ENCODE measurements around the gene PTHLH. TPM values are rescaled to one million over a fixed set of nuclear protein-coding genes. Genes with fewer than 3 reads are reported as not detected.

The PTHLH gene
- total and polyA plus RNA-seq, 7 donors: 0.55 to 7.5 (median 0.95) TPM; not detected in 2

DNA sequence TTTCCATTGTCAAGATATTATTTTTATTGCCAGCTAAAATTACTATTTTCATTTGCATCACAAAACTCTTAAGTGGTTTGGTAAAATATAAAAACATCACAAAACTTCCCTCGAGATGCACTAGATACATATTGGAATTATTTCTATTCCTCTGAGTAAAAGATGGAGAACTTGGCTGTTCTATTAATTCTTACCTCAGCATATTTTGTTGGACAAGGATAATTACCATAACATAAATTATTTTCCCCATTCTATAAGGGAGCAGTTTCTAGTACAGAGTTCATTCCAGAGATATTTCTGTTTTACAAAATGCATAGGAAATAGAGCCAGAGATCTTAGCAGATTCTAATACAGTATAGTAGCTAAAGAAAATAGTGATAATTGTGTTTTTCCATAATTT, 42.6 kb upstream of the PTHLH start:
- Histone ChIP-seq H3K9me3 (no peaks in the 10 kb centered on the region), H3K36me3 (no peaks in the 10 kb centered on the region), H3K27ac (no peak overlapping the region), H3K4me3 (no peak overlapping the region), H3K4me1 (no peaks in the 10 kb centered on the region), H3K27me3 (no peaks in the 10 kb centered on the region)
- 81 to 90% methylated on average over 1 of the region's 1 CpG for WGBS, 2 donors
- DNase-seq: no peak
- TF ChIP-seq, protein P1, sequence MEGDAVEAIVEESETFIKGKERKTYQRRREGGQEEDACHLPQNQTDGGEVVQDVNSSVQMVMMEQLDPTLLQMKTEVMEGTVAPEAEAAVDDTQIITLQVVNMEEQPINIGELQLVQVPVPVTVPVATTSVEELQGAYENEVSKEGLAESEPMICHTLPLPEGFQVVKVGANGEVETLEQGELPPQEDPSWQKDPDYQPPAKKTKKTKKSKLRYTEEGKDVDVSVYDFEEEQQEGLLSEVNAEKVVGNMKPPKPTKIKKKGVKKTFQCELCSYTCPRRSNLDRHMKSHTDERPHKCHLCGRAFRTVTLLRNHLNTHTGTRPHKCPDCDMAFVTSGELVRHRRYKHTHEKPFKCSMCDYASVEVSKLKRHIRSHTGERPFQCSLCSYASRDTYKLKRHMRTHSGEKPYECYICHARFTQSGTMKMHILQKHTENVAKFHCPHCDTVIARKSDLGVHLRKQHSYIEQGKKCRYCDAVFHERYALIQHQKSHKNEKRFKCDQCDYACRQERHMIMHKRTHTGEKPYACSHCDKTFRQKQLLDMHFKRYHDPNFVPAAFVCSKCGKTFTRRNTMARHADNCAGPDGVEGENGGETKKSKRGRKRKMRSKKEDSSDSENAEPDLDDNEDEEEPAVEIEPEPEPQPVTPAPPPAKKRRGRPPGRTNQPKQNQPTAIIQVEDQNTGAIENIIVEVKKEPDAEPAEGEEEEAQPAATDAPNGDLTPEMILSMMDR (IDR thresholded peaks at IDR 0.05): no peak
- TF ChIP-seq POLR2AphosphoS5 (IDR thresholded peaks at IDR 0.05) (no peak), EP300 (IDR thresholded peaks at IDR 0.05) (no peak)
- intact Hi-C loops (cut with DNase I): no loop called here

DNA sequence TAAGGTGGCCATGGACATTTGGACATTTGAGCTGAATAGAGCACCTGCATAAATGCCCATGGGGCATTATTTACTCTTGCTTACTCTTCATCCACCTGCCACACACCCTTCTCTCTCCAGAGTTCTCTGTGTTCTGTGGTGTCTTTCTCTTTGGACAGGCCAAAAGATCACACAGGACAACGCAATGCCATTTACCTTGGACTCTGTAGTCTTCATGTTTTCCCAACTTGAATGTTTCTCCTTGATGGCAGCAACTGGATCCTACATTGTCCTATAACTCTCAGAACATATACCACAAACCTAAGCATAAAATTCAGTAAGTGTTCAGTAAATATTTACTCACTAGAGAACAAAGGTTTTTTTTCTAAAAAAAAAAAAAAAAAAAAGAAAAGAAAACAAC, 41.7 kb upstream of the PTHLH start:
- Histone ChIP-seq H3K27me3 (no peaks in the 10 kb centered on the region), H3K9me3 (no peaks in the 10 kb centered on the region), H3K27ac (no peak overlapping the region), H3K4me3 (no peak overlapping the region), H3K4me1 (no peaks in the 10 kb centered on the region), H3K36me3 (no peaks in the 10 kb centered on the region)
- 44 to 78% methylated on average over 1 of the region's 1 CpG for WGBS, 2 donors
- no peak for DNase-seq
- TF ChIP-seq EP300 (IDR thresholded peaks at IDR 0.05) (no peak), POLR2AphosphoS5 (IDR thresholded peaks at IDR 0.05) (no peak), POLR2A (IDR thresholded peaks at IDR 0.05) (no peak)
- TF ChIP-seq, protein P1 (IDR thresholded peaks at IDR 0.05): no peak
- intact Hi-C loops (cut with DNase I): no loop called here

- Histone ChIP-seq H3K9me3 (no peaks in the 10 kb centered on the region), H3K27me3 (no peaks in the 10 kb centered on the region), H3K4me3 (no peak overlapping the region), H3K27ac (no peak overlapping the region), H3K4me1 (no peaks in the 10 kb centered on the region), H3K36me3 (no peaks in the 10 kb centered on the region)
- WGBS, 2 donors: 84% methylated on average over 5 of the region's 5 CpGs
- intact Hi-C loops (cut with DNase I): no loop called here
- TF ChIP-seq POLR2A (IDR thresholded peaks at IDR 0.05) (no peak), POLR2AphosphoS5 (IDR thresholded peaks at IDR 0.05) (no peak), EP300 (IDR thresholded peaks at IDR 0.05) (no peak)
- TF ChIP-seq, protein P1 (IDR thresholded peaks at IDR 0.05): no peak
- no peak for DNase-seq
These were observed 39.9 kb upstream of the PTHLH start for GRCh38 chr12:28012333-28012918.

DNA sequence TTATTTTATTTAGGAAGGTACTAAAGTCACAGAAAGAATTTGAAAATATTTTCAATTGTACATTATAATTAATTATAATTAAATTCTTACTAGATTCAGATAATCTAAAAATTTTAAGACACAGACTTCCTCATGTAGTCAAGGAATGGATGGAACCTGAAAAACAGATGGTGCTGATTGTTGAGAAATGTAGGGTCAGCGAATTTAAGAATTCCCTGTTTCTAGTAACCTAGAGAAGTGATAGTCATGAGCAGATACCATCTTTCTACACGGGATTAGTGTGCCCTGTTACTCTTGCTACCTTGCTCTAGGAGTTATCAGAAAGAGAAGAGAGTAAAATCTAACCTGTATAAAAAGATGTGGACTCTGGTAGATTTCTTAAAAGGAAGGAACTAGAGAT, 37.5 kb upstream of the PTHLH start:
- no peaks in the 10 kb centered on the region for H3K9me3 ChIP-seq
- no peaks in the 10 kb centered on the region for H3K27me3 ChIP-seq
- intact Hi-C loops (cut with DNase I): no loop called here
- no peaks in the 10 kb centered on the region for H3K4me1 ChIP-seq
- WGBS, 2 donors: 78 to 87% methylated on average over 2 of the region's 2 CpGs
- H3K27ac ChIP-seq: no peak overlapping the region
- DNase-seq: no peak
- no peak overlapping the region for H3K4me3 ChIP-seq
- no peak for TF ChIP-seq POLR2AphosphoS5 (IDR thresholded peaks at IDR 0.05)
- TF ChIP-seq POLR2A (IDR thresholded peaks at IDR 0.05): no peak
- no peak for TF ChIP-seq EP300 (IDR thresholded peaks at IDR 0.05)
- TF ChIP-seq, protein P1 (IDR thresholded peaks at IDR 0.05): no peak
- no peaks in the 10 kb centered on the region for H3K36me3 ChIP-seq

DNA sequence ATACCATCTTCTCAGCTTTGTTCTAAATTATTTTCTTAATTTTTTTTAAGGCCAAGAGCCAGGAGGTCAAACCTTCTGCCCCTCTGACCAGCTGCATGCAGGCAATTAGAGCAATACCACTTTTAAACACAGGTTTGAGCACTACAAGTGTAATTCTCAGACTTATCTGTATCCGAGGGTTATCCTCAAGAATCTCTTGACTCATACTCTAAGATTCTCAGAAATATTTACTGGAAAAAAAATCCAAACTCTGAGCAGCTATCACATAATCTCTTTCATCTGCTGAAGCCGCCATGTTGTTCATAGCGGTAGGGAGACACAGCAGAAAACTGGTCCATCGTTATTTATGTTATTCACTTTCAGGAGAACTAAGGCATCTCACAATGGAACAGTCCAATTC, 27.4 kb upstream of the PTHLH start:
- TF ChIP-seq POLR2A (IDR thresholded peaks at IDR 0.05) (no peak), POLR2AphosphoS5 (IDR thresholded peaks at IDR 0.05) (no peak), EP300 (IDR thresholded peaks at IDR 0.05) (no peak)
- TF ChIP-seq, protein P1 (IDR thresholded peaks at IDR 0.05): no peak
- 88 to 90% methylated on average over 4 of the region's 4 CpGs for WGBS, 2 donors
- intact Hi-C loops (cut with DNase I): no loop called here

More for the DNA sequence above, 27.4 kb upstream of the PTHLH start:
- Histone ChIP-seq H3K4me3 (no peak overlapping the region), H3K9me3 (peaks cover 0 to 2% (median 0%) of the 10 kb centered on the region in 4 donors), H3K27ac (no peak overlapping the region), H3K36me3 (no peaks in the 10 kb centered on the region), H3K4me1 (no peaks in the 10 kb centered on the region), H3K27me3 (no peaks in the 10 kb centered on the region)
- no peak for DNase-seq

Measured in sigmoid colon (tissue), 7 donors.